Stimulated activated CD4-positive, alpha-beta T cell treated with anti-CD3 and anti-CD28 coated beads, Interleukin-12 subunit alpha, Interleukin-12 subunit beta, amount 100 ng/mL, for 24 hours (primary cell): Measurements from ENCODE around the gene SULT4A1.
A peak's percentile ranks its signal among the peaks of the same experiment; 100 is the strongest.
"Not testable (repeated sequence)": the region's sequence is repeated elsewhere in the genome, so short reads cannot be mapped to it uniquely, and the experiment has no call there.

Experiments used
- DNase-seq, 2 experiments: peaks; one replicate each; pipeline ENCODE4 v3.0.0-alpha.2; 2020; ENCODE audit warnings: low read depth in 2 of 2

SULT4A1 gene, protein sequence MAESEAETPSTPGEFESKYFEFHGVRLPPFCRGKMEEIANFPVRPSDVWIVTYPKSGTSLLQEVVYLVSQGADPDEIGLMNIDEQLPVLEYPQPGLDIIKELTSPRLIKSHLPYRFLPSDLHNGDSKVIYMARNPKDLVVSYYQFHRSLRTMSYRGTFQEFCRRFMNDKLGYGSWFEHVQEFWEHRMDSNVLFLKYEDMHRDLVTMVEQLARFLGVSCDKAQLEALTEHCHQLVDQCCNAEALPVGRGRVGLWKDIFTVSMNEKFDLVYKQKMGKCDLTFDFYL

DNA sequence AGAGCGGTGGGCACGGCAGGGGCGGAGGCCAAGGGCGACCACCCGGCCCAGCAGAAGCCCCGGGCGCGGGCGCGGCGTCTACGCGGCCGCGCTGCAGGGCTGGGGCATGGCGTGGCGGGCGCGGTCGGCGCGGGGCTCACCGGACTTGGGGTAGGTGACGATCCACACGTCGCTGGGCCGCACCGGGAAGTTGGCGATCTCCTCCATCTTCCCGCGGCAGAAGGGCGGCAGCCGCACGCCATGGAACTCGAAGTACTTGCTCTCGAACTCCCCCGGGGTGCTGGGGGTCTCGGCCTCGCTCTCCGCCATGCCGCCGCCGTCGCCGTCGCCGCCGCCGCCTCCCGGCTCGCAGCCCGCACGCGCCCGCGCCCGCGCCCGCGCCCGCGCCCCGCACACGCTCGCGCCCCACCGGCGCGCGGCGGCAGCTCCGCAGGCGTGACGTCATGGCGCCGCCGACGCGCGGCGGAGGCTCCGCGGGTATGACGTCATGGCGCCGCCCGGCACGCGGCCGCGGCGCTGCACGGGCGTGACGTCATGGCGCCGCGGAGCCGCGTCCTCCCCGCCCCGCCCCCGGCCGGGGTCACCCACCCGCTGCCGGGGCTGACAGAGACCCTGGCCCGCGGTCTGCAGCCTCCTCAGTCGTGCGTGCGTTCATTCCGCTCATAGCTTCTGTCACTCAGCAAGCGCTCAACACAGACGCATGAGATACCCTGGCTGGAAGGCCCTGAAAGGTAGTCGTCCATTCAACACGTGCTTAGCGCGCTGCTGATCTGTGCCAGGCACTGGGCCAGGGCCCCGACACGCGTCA lies at the start of gene SULT4A1:
SULT4A1 (minus strand) TSS at position 440 of the 808 bp plus-strand sequence; CDS start at position 309, 131 bp downstream.
- no peak for DNase-seq

DNA sequence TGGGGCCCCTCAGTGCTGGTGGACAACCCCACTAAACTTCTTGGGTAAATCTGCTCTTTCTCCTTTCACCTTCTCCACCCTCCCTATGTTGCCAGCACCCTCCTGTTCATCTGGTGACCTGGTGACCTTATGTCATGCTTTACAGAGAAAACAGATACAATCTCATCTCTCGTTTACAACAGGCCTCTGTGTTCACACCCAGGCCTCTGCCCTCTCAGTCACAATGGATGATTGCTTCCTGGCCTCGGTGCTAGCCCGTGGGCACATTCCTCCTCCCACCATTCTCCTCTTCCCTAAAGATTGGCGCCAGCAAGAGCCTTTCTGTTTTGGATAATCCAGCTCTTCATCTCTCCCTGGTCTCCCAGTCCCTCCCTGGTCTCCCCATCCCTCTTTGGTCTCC lies 49.0 kb upstream of the SULT4A1 start:
- DNase-seq: no peak

DNA sequence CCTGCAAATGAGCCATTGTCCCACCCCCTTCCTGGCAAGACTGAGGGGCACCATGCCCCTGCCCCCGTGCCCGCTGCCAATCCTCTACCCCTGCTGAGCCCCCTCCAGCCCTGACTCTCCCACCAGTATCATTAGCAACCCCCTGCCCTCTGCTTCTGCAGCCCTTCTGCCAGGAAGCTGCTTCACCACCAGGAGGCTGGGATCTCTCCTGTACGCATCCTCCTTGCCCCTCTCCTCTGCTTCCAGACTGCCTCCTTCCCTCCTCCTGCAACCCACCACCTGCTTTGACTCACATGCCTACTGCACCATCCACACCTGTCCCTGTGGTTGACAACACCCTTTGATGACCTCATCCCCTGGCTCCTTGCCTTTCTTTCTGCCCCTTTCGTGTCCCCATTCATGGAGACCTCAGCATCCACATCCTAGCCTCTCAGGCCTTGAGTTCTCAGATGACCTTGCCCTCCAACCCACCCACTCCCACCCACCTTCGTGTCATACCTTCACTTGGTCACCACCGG lies 47.9 kb upstream of the SULT4A1 start:
- no peak for DNase-seq

DNA sequence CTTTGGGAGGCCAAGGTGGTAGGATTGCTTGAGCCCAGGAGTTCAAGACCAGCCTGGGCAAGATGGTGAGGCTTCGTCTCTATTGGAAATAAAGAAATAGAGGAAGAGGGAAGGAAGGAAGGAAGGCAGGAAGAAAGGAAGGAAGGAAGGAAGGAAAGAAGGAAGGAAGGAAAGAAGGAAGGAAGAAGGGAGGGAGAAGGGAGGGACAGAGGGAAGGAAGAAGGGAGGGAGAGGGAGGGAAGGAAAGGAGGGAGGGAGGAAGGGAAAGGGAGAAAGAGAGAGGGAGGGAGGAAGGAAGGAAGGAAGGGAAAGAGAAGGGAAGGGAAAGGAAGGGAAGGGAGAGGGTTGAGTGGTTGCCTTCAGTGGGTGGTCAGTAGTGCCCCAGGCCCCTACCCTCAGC lies 47.4 kb upstream of the SULT4A1 start:
- no peak for DNase-seq

DNA sequence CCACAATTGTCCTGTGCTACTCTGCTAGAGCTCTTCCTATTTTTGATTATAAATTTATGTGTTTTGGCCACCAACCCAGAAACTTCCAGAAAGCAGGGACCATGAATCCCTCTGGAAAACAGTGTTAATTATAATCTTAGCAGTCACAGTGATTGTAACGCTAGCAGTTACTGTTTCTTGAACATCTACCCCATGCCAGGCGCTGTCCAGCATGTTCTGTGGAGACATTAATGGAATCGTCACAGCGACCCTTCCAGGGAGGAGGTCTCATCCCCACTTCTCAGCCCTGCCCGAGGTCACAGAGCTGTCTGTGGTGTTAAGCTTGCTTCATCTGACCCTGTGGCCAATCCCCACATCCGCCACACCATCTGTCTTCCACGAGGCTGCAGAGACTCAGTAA lies 43.4 kb upstream of the SULT4A1 start:
- no peak for DNase-seq

DNA sequence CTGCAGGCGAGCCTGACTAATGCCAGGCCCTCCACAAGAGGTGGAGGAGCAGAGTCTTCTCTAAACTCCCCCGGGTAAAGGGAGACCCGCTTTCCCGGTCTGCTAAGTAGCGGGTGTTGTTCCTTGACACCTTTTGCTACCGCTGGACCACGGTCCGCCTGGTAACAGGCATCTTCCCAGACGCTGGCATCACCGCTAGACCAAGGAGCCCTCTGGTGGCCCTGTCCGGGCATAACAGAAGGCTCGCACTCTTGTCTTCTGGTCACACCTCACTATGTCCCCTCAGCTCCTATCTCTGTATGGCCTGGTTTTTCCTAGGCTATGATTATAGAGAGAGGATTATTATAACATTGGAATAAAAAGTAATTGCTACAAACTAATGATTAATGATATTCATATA lies 42.1 kb upstream of the SULT4A1 start:
- DNase-seq: peak in 1 of 2 experiments; percentile 24

DNA sequence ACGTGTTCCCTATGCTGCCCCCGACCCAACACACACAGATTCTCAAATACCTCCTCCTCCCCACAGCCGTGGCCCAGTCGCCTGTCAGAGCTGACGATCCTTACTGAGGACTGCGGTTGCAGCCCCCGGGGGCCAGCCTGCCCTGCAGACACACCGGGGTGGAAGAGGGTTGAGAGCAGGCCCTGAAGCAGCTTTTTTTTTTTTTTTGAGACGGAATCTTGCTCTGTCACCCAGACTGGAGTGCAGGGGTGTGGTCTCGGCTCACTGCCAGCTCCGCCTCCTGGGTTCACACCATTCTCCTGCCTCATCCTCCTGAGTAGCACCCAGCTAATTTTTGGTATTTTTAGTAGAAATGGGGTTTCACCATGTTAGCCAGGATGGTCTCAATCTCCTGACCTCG lies 40.7 kb upstream of the SULT4A1 start:
- DNase-seq: not testable (repeated sequence)

DNA sequence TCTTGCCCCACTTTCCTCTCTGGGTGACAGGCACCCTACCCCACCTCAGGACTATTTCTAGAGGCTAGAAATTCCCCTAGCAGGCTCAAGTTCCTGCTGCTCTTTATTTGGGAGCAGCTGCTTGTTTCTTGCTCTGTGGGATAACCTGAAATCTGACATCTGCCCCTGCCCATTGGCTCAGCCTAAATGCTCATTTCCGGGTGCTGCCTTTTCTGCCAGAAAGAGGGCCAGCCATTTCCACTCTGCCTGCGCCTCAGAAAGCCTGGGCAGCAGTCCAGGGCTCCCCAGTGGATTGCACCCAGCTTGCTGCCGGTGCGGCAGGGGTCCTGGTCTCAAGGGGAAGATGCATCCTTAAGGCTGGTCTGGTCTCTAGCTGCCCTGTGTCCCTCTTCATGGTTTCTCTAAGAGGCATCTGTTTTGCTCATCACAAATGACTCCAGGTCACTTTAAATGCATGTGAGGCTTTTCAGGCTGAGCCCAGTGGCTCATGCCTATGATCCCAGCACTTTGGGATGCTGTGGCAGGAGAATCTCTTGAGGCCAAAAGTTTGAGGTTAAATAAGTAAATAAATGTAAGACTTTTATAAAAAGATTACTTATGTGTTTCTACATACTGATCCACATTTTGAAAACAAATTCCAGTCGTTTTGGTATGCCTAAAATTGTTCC lies 39.8 kb upstream of the SULT4A1 start:
- DNase-seq: no peak

DNA sequence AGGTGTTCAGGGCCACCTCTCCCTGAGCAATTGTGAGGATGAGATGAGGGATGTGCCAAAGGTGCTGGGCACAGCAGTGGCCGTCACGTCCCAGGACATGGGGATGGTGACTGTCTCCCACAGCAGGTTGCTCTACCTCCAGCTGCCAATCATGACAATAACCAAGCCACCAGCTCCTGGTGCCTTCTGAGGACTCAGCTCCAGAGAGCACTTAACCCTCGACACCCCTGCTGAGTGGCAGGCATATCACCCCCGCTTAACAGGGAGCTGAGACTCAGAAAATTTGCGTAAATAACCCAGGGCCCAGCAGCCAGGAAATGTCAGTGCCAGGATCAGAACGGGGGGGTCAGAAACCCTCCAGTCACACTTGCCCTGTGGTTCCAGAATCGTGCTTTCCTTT lies 37.9 kb upstream of the SULT4A1 start:
- DNase-seq: no peak

DNA sequence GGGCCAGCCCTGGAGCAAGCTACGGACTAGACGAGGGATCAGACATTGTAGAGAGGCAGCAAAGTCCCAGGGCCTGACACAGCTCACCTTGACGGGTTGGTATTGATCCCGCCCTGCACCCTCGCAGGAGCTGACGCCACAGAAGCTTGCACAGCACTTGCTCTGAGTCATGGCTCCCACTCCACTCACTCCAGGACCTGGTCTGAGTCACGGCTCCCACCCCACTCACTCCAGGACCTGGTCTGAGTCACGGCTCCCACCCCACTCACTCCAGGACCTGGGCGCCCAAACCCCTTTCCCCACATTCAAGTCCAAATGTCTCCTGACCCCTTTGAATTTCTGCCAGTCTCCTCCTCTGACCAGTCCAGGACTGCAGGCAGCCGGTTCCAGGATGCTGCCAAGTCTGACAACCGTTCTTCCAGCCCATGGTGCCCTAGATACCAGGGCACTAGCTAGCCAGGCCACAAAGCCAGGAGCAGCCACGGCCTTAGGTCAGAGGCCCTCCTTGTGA lies 35.5 kb upstream of the SULT4A1 start:
- DNase-seq: no peak

DNA sequence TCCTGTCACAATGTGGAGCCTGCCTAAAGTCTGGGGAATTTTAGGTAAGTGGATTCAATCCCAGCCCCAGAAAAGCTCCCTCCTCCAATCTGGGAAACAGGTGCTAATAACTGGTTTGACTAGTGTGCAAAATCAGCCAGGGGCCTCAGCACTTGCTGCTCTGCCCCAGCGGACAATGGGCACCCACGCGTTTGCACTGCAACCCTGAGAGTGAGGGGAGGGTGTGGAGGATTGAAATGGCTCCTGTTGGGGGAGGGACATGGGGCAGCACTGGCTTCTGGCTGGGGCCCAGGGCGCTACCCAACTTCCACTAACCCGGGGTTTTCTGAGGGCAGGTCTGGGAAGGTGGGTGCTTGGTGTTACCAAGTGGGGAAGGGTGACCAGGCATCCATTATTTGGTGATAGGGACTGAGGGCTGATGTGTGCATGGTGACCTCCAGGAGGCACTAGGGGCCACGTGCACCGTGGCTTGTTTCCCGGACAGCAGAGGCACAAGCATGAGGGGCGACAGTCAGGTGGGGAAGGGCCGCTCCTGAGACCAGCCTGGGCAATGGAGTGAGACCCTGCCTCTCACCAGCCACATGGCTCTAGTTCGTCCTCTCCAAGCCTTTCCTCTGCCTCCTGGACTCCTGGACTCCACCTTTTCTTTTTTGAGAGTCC lies 33.8 kb upstream of the SULT4A1 start:
- DNase-seq: no peak

DNA sequence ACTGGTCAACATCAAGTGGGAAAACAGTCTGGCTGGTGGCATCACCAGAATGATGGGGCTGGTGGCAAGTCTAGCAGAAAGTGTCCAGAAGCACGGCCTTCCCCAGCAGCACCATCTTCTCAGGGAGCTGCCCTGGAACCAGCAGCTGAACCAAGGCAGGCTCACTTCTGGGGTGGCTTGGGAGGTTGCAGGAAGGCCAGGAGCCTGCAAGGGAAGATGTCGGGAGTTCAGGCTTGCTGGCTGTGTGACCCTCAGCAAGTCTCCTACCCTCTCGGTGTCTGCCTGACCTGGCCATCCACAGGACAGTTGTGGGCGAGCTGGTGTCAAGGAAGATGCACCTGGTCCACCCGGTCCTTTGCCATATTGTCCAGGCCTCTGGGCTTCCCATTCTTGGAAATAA lies 31.8 kb upstream of the SULT4A1 start:
- no peak for DNase-seq

DNA sequence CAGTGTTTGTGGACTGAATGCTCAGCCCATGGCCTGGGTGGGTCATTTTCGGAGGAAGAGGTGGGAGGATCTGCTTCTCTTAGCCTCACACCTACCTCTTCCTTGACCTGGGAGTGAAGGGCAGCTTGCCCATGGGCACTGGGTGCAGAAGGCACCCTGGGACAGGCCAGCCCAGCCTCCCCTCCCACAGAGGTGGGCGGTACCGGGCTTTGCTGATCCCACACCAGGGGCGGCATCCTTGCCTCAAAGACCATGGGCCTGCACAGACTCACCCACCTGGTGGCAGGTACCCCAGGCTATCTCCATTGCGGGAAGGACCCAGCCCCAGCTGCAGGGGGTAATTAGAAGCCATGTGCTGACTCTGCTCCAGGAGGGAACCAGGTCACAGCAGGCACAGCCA lies 31.0 kb upstream of the SULT4A1 start:
- no peak for DNase-seq

DNA sequence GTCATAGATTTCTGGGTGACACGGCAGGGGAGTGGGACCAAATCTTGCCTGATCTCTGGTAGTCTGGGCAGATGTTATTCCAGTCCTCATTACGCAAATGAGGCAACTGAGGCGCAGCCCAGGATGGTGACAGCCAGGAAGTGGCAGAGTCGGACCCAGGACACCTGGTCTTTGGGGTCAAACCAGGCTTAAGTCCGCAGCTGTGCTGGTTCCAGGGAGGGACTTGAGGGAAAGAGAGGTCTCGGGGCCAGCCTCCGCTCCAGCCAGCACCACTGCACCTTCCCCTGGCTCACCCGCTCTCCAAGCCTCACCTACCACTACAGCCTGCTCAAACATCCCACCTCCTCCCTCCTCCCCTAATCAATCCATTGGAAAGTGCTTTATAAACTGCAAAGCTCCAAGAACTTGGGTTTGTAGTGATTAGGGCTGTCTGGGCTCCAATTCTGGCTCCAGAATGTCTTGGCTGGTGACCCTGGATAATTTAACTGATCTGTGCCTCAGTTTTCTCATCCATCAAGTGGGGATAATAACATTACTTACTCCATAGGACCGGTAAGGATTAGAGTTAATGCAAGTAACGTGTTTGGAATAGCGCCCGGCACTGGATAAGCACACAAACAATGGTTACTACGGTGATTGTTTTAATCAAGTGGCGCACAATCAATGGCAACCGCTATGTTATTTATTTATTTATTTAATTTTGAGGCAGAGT lies 30.0 kb upstream of the SULT4A1 start:
- DNase-seq: no peak

DNA sequence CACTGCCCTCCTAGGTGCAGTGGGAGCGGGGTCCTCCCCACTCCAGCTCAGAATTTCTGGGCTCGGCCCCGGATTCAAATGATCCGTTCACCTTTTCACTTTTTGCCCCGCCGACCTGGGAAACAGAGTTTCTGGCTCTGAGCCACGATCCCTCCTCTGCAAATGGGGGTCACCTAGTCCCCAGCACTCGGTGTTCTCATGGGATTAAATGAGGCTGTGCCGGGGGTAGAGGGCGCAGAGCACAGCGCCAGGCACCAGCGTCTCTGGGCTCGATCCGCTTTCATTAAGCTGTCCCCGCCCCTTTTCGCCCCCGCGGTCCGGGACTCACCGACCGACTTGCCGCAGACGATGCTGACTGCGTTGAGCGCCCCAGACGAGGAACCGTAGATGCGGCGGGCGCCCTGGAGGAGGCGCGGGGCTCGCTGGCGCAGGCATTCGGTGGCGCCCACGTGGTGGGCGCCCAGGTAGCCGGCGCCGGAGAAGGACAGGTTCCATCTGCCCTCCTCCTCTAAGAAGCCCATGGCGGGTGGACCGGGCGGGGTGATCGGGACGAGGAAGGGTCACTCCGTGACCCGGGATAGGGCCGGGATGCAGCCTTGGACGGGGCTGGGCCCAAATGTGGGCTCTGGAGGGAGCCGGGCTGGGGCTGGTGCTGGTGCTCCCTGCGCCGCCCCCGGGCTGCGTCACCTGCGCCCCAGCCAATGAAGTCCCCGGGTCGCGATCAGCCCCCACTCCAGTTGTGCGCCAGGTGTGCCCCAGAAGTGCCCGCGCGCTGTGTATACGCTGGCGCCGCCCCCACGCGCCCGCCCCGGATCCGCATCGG lies 29.3 kb upstream of the SULT4A1 start, which contains the start of gene PNPLA5:
PNPLA5 (minus strand) TSS at position 654 of the 823 bp plus-strand sequence; CDS start at position 521, 133 bp downstream.
- DNase-seq: peak in 1 of 2 experiments; percentile 29

DNA sequence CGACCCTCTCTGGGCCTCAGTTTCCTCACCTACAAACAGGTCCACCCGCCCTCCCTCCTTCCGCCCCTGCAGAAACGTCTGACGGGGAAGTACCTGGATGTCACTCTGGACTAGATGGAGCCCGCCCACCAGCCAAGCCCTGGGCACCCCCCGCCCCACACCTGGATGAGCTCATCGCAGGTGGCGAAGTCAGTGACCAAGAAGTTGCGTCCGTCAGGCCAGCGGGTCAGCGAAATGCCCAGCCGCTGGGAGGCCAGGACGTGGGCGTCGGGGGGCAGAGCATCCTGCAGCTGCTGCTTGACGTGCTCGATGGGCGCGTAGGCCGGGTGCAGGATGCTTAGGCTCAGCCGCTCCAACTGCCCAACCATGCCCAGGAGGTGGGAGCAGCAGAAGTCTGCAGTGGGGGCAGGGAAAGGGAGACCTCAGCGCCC lies 28.6 kb upstream of the SULT4A1 start:
- DNase-seq: no peak

DNA sequence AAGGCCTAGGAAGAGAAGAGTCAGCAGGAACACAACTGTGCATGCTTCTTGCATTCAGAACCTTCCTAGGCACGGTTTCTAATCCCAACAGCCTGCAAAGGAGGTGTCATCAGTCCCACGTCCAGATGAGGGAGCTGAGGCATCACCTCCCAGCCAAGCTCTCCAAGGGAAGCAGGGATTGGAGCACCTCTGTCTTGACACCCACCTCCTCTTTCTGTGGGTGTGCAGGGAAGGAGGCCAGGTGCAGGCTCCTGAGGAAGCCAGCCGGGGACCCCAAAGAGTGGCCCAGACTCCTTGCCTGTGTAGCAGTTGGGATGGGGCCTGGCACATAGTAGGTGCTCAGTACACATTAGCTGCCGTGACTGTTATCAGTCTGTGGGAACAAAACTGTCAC lies 27.5 kb upstream of the SULT4A1 start:
- no peak for DNase-seq

DNA sequence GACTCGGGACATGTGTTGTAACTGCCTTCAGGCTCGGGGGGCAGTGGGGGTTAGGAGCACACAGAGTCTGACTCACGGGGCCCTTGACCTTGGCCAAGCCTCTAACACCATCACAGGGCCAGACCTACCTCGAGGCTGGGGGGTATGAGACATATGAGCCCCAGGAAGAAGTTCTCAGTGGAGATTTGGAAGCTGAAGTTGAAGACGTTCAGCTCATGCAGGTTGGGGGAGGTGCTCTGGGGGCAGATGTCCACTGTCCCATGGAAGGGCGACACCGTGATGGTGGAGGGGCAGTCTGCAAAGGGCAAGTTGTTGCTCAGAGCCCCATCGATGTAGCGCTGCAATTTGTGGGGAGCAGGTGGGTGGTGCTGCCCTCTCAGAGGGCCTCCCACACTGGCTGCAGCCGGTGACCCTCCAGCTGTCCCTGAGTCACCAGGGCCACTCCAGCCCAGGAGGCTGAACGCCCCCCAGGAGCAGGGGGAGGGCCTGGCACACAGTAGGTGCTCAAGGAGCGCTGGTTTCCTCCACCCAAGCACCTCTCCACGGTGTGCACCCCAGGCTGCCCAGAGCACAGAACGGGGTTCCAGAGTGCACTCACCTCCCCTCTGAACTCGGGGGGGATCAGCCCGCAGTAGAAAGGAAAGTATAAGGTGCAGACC lies 27.0 kb upstream of the SULT4A1 start:
- DNase-seq: no peak

DNA sequence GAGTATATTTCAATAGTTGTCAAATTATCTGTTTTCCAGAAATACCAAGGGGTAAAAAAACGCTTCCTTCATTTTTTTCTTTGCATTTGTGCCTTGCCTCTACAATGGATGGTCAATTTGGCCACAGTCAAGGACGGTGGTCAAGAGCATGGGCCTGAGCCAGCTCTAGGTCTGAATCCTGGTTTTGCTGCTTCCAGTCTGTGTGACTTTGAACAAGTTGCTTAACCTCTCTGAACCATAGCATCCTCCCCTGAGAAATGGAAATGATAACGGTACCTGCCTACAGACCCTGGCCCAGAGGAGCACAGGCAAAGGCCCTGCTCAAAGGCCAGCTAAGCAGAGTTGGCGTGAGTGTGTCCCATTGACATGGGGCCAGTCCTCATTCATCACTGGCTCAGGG lies 26.4 kb upstream of the SULT4A1 start:
- DNase-seq: no peak
